IMR-90 (cell line): ENCODE data around the gene PLCB4. TPM values are rescaled to one million over a fixed set of nuclear protein-coding genes. Genes with fewer than 3 reads are reported as not detected.

Source experiments
- ATAC-seq: fragments of 200-7000 bp; cut with Tn5 transposase; 2 replicates; pipeline ENCODE4 v1.9.1; 2020; ENCODE audit warnings: low read depth, mild to moderate bottlenecking, moderate library complexity
- BruUV-seq: library from RNA; stranded (reverse); fragments of 400-500 nt; replicated peaks from 2 replicates; lab custom pipeline; 2021; lab: Mats Ljungman, UMichigan
- CTCF ChIA-PET: fragments of 300-600 bp; formaldehyde crosslinking; extraction: SDS; loops from one replicate; lab custom pipeline; 2021; ENCODE audit warnings: antibody characterized with exemption; lab: Yijun Ruan, JAX
- POLR2A ChIA-PET: fragments of 300-600 bp; sonication (Branson Sonifier 250); formaldehyde crosslinking; loops from one replicate; lab custom pipeline; 2022; ENCODE audit warnings: antibody characterized with exemption; ENCODE audit not compliant: unreplicated experiment; lab: Charles Lee
- DNase-seq: peaks from one replicate; pipeline ENCODE4 v3.0.0; 2013
- H2AFZ ChIP-seq: replicated peaks from 2 replicates; pipeline ENCODE3; 2013; ENCODE audit warnings: low read length, mild to moderate bottlenecking; ENCODE audit not compliant: poor library complexity
- H2AK5ac ChIP-seq: 2 replicates; pipeline ENCODE4 v1.6.1; 2013; ENCODE audit warnings: low read depth, low read length, inconsistent platforms
- H2AK9ac ChIP-seq: replicated peaks from 2 replicates; pipeline ENCODE3; 2013; ENCODE audit warnings: mild to moderate bottlenecking, low read depth, low read length, moderate library complexity; ENCODE audit not compliant: poor library complexity
- H2BK120ac ChIP-seq: 2 replicates; pipeline ENCODE4 v1.6.1; 2013; ENCODE audit warnings: low read depth, low read length, inconsistent platforms
- H2BK15ac ChIP-seq: 3 replicates; pipeline ENCODE4 v1.6.1; 2013; ENCODE audit warnings: low read depth, low read length, inconsistent platforms
- H2BK20ac ChIP-seq: 2 replicates; pipeline ENCODE4 v1.6.1; 2013; ENCODE audit warnings: low read depth, mild to moderate bottlenecking, inconsistent platforms, low read length, moderate library complexity
- H2BK5ac ChIP-seq: 2 replicates; pipeline ENCODE4 v1.6.1; 2013; ENCODE audit warnings: mild to moderate bottlenecking, low read depth, low read length, inconsistent platforms; ENCODE audit not compliant: poor library complexity, severe bottlenecking
- H3K14ac ChIP-seq: replicated peaks from 2 replicates; pipeline ENCODE4 v1.6.1; 2013; ENCODE audit warnings: low read depth, low read length, inconsistent platforms
- H3K18ac ChIP-seq: 2 replicates; pipeline ENCODE4 v1.6.1; 2013; ENCODE audit warnings: low read depth, low read length, control low read depth
- H3K23ac ChIP-seq: 2 replicates; pipeline ENCODE4 v1.6.1; 2013; ENCODE audit warnings: low read depth, low read length, inconsistent platforms
- H3K27ac ChIP-seq: 2 replicates; pipeline ENCODE4 v1.5.1; 2013; ENCODE audit warnings: mild to moderate bottlenecking, control low read depth, low read length; ENCODE audit not compliant: insufficient read depth
- H3K27me3 ChIP-seq: 2 replicates; pipeline ENCODE4 v1.6.1; 2013; ENCODE audit warnings: low read length; ENCODE audit not compliant: control insufficient read depth, insufficient read depth
- H3K36me3 ChIP-seq: 2 replicates; pipeline ENCODE4 v1.6.1; 2013; ENCODE audit warnings: low read length, mixed read lengths; ENCODE audit not compliant: control insufficient read depth, insufficient read depth
- H3K4ac ChIP-seq: 2 replicates; pipeline ENCODE4 v1.6.1; 2013; ENCODE audit warnings: low read depth, low read length, inconsistent platforms
- H3K4me1 ChIP-seq: 2 replicates; pipeline ENCODE4 v1.6.1; 2013; ENCODE audit warnings: low read length, mixed read lengths; ENCODE audit not compliant: control insufficient read depth, insufficient read depth
- H3K4me2 ChIP-seq: 2 replicates; pipeline ENCODE4 v1.6.1; 2013; ENCODE audit warnings: low read depth, mild to moderate bottlenecking, control low read depth, low read length, moderate library complexity
- H3K4me3 ChIP-seq: 2 replicates; pipeline ENCODE4 v1.5.1; 2013; ENCODE audit warnings: low read depth, mild to moderate bottlenecking, control low read depth, low read length, moderate library complexity; ENCODE audit not compliant: insufficient read depth
- H3K56ac ChIP-seq: 2 replicates; pipeline ENCODE4 v1.6.1; 2013; ENCODE audit warnings: low read length, inconsistent platforms; ENCODE audit not compliant: insufficient read depth; ENCODE audit errors: extremely low read depth
- H3K79me1 ChIP-seq, 2 experiments: 2 replicates each; pipeline ENCODE4 v1.6.1; 2013; ENCODE audit warnings: low read length in 2 of 2, inconsistent platforms in 1 of 2, low read depth in 1 of 2
- H3K9ac ChIP-seq: 2 replicates; pipeline ENCODE4 v1.6.1; 2013; ENCODE audit warnings: low read depth, low read length, control low read depth
- H3K9me1 ChIP-seq: 2 replicates; pipeline ENCODE4 v1.6.1; 2013; ENCODE audit warnings: low read length, inconsistent platforms; ENCODE audit not compliant: insufficient read depth
- H3K9me3 ChIP-seq: 2 replicates; pipeline ENCODE4 v1.6.1; 2013; ENCODE audit warnings: low read length; ENCODE audit not compliant: control insufficient read depth, insufficient read depth
- H4K20me1 ChIP-seq: 2 replicates; pipeline ENCODE4 v1.6.1; 2013; ENCODE audit warnings: low read length, inconsistent platforms; ENCODE audit not compliant: insufficient read depth
- H4K5ac ChIP-seq: 2 replicates; pipeline ENCODE4 v1.6.1; 2013; ENCODE audit warnings: mild to moderate bottlenecking, low read depth, low read length, control low read depth
- H4K8ac ChIP-seq, 2 experiments: 2 replicates each; pipeline ENCODE4 v1.6.1; 2013; ENCODE audit warnings: low read depth in 2 of 2, low read length in 2 of 2, control low read depth in 1 of 2, inconsistent platforms in 1 of 2
- H4K91ac ChIP-seq: 2 replicates; pipeline ENCODE4 v1.6.1; 2013; ENCODE audit warnings: low read depth, low read length, inconsistent platforms; ENCODE audit not compliant: insufficient read depth
- BHLHE40 ChIP-seq: fragments of 150-350 bp; IDR thresholded peaks from 2 replicates; pipeline ENCODE4 v1.6.1; 2016; ENCODE audit warnings: mild to moderate bottlenecking, low read depth, low read length
- CEBPB ChIP-seq: IDR thresholded peaks from 2 replicates; pipeline ENCODE4 v1.6.1; 2012; ENCODE audit warnings: low read depth, low read length, improper control_type of control experiment
- CHD1 ChIP-seq: IDR thresholded peaks from 2 replicates; pipeline ENCODE4 v1.6.1; 2012; ENCODE audit warnings: low read depth, low read length, improper control_type of control experiment
- FOS ChIP-seq: fragments of 150-350 bp; IDR thresholded peaks from 2 replicates; pipeline ENCODE4 v1.6.1; 2016; ENCODE audit warnings: low read depth, low read length
- MAFK ChIP-seq: IDR thresholded peaks from 2 replicates; pipeline ENCODE4 v1.6.1; 2012; ENCODE audit warnings: low read depth, low read length, improper control_type of control experiment
- MAZ ChIP-seq: IDR thresholded peaks from 2 replicates; pipeline ENCODE4 v1.6.1; 2012; ENCODE audit warnings: low read depth, mild to moderate bottlenecking, low read length, improper control_type of control experiment, moderate library complexity, borderline replicate concordance
- MXI1 ChIP-seq: IDR thresholded peaks from 2 replicates; pipeline ENCODE4 v1.6.1; 2012; ENCODE audit warnings: low read depth, mild to moderate bottlenecking, low read length, moderate library complexity, borderline replicate concordance
- NFE2L2 ChIP-seq: fragments of 150-350 bp; IDR thresholded peaks from 2 replicates; pipeline ENCODE4 v1.6.1; 2016; ENCODE audit warnings: low read depth, mild to moderate bottlenecking, low read length
- POLR2A ChIP-seq: IDR thresholded peaks from 2 replicates; pipeline ENCODE4 v1.6.1; 2012; ENCODE audit warnings: mild to moderate bottlenecking, low read depth, low read length
- RAD21 ChIP-seq: IDR thresholded peaks from 2 replicates; pipeline ENCODE4 v1.6.1; 2012; ENCODE audit warnings: low read length, improper control_type of control experiment
- RCOR1 ChIP-seq: IDR thresholded peaks from 2 replicates; pipeline ENCODE4 v1.6.1; 2012; ENCODE audit warnings: mild to moderate bottlenecking, low read length, improper control_type of control experiment; ENCODE audit not compliant: insufficient replicate concordance
- RFX5 ChIP-seq: IDR thresholded peaks from 2 replicates; pipeline ENCODE4 v1.8.0; 2012; ENCODE audit warnings: low read depth, mild to moderate bottlenecking, low read length, moderate library complexity
- SMC3 ChIP-seq: fragments of 150-350 bp; IDR thresholded peaks from 2 replicates; pipeline ENCODE4 v1.6.1; 2016; ENCODE audit warnings: low read depth, mild to moderate bottlenecking, antibody characterized with exemption, low read length, moderate library complexity
- WGBS, 2 experiments: methylation state at CpG; one replicate each; pipeline versions ENCODE4 v1.1.5 to v1.1.7; 2013; ENCODE audit warnings: missing lambda C conversion rate in 2 of 2; ENCODE audit not compliant: insufficient read length in 1 of 2; ENCODE audit errors: extremely low coverage in 2 of 2; 5-methylcytosine and 5-hydroxymethylcytosine counted together
- dilution Hi-C: fragments of 300-500 bp; cut with HindIII; formaldehyde crosslinking; loops from one replicate; pipeline ENCODE4 v1.14.3; 2018; ENCODE audit warnings: low sequenced_read_pairs; ENCODE audit not compliant: unreplicated experiment
- in situ Hi-C: fragments of 300-500 bp; cut with MboI; formaldehyde crosslinking; loops from 3 replicates; pipeline ENCODE4 v1.14.3; 2019; ENCODE audit warnings: low sequenced_read_pairs, inconsistent platforms, mixed read lengths
- intact Hi-C: fragments of 100-400 bp; cut with micrococcal nuclease; formaldehyde crosslinking; loops from 2 replicates; pipeline ENCODE4 v1.10.0; 2022
- polyA plus RNA-seq, 3 experiments: library from polyadenylated mRNA; depleted of rRNA; stranded (reverse); fragments of >200 nt; gene quantifications; 2 replicates each; pipeline ENCODE4 v1.2.3, GENCODE V29; 2012; ENCODE audit warnings: low replicate concordance in 1 of 3
- total RNA-seq: library from RNA; depleted of rRNA; stranded (reverse); fragments of >200 nt; gene quantifications from 2 replicates; pipeline ENCODE4 v1.2.3, GENCODE V29; 2012
- TF ChIP-seq, protein P1 (sequence below): fragments of 150-350 bp; IDR thresholded peaks from 2 replicates; pipeline ENCODE4 v1.6.1; 2016; ENCODE audit warnings: low read depth, mild to moderate bottlenecking, low read length, moderate library complexity, borderline replicate concordance
- TF ChIP-seq, protein P2 (sequence below): conservative IDR thresholded peaks from 2 replicates; pipeline ENCODE4 v1.5.1; 2012; ENCODE audit warnings: mild to moderate bottlenecking, low read depth, low read length, improper control_type of control experiment
- TF ChIP-seq, protein P3 (sequence below): fragments of 150-350 bp; IDR thresholded peaks from 2 replicates; pipeline ENCODE4 v1.6.1; 2017; ENCODE audit warnings: mild to moderate bottlenecking, antibody characterized with exemption, low read length, low read depth

The PLCB4 gene
- total and polyA plus RNA-seq, 2 of the 4 experiments (the other 2 are of a cell fraction): 12.5 to 24.0 TPM

DNA sequence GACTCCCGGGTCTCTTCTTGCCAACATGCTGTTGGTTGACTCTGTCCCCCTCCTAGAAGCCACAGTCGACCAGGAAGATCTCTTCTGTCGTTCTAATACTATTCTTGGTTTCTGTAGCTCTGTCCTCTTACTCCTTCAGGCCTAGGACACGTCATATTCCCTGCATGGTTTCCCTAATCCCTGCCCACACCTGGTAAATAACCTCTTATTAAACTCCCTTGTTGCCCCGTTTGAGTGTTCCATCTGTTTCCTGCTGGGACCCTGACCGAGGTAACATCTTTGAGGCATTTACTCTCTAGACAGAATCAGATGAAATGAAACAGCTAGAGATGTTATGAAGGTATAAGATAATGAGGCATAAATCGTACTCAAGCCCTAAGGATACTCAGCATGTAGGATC is 68.1 kb downstream of the PLCB4 start:
- in situ Hi-C loops: no loop called here
- Histone ChIP-seq H3K27me3 (no peaks in the 10 kb centered on the region), H3K14ac (no peak overlapping the region), H3K36me3 (no peaks in the 10 kb centered on the region; the same call in 1 of the 2 replicates), H3K9ac (no peak overlapping the region), H3K18ac (no peak overlapping the region), H3K4me1 (no peaks in the 10 kb centered on the region), H3K23ac (no peak overlapping the region), H4K8ac (no peak overlapping the region), H3K4me3 (no peak overlapping the region), H2BK5ac (no peak overlapping the region), H3K4me2 (no peak overlapping the region), H4K91ac (no peak overlapping the region), H3K9me1 (no peaks in the 10 kb centered on the region), H4K20me1 (peaks cover 18% of the 10 kb centered on the region; the same call in 1 of the 2 replicates), H2BK120ac (no peak overlapping the region), H3K56ac (no peak overlapping the region), H3K79me1 (peaks cover 54 to 69% of the 10 kb centered on the region in 2 experiments), H3K27ac (no peak overlapping the region), H2AK9ac (no peak overlapping the region), H2BK20ac (no peak overlapping the region; the same call in 1 of the 2 replicates), H3K9me3 (peaks cover 5% of the 10 kb centered on the region; the same call in 1 of the 2 replicates), H3K4ac (no peak overlapping the region), H2AFZ (no peak overlapping the region), H4K5ac (no peak overlapping the region), H2BK15ac (no peak overlapping the region), H2AK5ac (no peak overlapping the region)
- WGBS, 2 experiments: 83% methylated on average over 4 of the region's 7 CpGs; no CpG with 5 or more reads in 1 of the 2 experiments
- CTCF ChIA-PET: interaction anchor here (0.5 kb wide), 1 partner anchor 57 kb away, joined by 3 read pairs; no protein-coding TSS in a partner anchor
- intact Hi-C loops: no loop called here
- BruUV-seq: no TSS peak
- dilution Hi-C loops: no loop called here
- DNase-seq (no peak), ATAC-seq (no peak)
- TF ChIP-seq MAFK (no peak), RCOR1 (no peak), RAD21 (no peak), SMC3 (no peak), MAZ (no peak), NFE2L2 (no peak), MXI1 (no peak), RFX5 (no peak), CEBPB (no peak), BHLHE40 (no peak), FOS (no peak), POLR2A (no peak), CHD1 (no peak)
- TF ChIP-seq, protein P1, sequence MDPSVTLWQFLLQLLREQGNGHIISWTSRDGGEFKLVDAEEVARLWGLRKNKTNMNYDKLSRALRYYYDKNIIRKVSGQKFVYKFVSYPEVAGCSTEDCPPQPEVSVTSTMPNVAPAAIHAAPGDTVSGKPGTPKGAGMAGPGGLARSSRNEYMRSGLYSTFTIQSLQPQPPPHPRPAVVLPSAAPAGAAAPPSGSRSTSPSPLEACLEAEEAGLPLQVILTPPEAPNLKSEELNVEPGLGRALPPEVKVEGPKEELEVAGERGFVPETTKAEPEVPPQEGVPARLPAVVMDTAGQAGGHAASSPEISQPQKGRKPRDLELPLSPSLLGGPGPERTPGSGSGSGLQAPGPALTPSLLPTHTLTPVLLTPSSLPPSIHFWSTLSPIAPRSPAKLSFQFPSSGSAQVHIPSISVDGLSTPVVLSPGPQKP: no peak
- TF ChIP-seq, protein P2, sequence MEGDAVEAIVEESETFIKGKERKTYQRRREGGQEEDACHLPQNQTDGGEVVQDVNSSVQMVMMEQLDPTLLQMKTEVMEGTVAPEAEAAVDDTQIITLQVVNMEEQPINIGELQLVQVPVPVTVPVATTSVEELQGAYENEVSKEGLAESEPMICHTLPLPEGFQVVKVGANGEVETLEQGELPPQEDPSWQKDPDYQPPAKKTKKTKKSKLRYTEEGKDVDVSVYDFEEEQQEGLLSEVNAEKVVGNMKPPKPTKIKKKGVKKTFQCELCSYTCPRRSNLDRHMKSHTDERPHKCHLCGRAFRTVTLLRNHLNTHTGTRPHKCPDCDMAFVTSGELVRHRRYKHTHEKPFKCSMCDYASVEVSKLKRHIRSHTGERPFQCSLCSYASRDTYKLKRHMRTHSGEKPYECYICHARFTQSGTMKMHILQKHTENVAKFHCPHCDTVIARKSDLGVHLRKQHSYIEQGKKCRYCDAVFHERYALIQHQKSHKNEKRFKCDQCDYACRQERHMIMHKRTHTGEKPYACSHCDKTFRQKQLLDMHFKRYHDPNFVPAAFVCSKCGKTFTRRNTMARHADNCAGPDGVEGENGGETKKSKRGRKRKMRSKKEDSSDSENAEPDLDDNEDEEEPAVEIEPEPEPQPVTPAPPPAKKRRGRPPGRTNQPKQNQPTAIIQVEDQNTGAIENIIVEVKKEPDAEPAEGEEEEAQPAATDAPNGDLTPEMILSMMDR: no peak
- TF ChIP-seq, protein P3, sequence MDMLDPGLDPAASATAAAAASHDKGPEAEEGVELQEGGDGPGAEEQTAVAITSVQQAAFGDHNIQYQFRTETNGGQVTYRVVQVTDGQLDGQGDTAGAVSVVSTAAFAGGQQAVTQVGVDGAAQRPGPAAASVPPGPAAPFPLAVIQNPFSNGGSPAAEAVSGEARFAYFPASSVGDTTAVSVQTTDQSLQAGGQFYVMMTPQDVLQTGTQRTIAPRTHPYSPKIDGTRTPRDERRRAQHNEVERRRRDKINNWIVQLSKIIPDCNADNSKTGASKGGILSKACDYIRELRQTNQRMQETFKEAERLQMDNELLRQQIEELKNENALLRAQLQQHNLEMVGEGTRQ: no peak
- POLR2A ChIA-PET: no interaction called here
